KBM-7 (cell line): Measurements from ENCODE around the gene YTHDF1.
"Not testable (repeated sequence)": the region's sequence is repeated elsewhere in the genome, so short reads cannot be mapped to it uniquely, and the experiment has no call there.

Source experiments
- DNase-seq: peaks from one replicate; pipeline ENCODE4 v3.0.0-alpha.2; 2015
- in situ Hi-C: fragments of 300-500 bp; cut with MboI; formaldehyde crosslinking; loops from 2 replicates; pipeline ENCODE4 v1.14.3; 2020; ENCODE audit warnings: low sequenced_read_pairs, low pct_unique_long_range_greater_than_20kb, mixed read lengths

Gene YTHDF1

DNA sequence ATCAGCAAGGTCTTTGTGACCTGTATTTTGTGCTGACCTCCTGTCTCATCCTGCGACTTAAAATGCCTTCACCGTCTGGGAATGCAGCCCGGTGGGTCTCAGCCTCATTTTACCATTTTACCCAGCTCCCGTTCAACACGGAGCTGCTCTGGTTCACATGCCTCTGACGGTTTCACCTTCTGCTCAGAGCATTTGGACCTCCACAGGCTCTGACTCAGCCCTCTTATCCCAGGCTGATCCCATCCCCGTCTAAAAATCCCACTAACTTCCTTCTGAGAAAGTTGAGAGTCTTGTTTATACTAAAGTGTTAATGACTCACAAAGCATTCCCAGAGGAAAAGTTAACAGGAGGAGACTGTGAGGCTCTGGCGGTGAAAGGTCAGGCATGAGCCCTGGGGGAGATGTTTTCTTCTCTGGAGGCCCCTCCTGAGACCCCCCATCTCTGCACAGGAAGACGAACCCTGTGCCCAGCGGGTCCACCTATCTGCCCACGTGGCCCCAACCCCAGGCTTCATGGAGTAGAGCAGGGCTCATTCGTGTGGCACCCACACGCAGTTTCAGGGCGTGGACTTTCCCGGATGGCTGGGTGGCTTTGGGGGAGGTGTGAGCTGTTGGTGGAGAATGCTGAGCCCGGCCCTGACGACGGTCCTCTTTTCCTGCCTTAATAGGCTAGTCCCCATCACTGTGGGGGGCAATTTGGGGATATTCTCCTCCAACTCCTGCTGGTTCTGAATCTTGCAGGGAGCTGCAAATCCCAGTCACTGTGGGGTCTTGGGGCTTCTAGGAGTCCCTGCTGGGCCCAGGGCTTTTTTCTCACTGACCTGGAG, 16.5 kb upstream of the YTHDF1 start:
- in situ Hi-C loops, result no loop called here
- no peak for DNase-seq

DNA sequence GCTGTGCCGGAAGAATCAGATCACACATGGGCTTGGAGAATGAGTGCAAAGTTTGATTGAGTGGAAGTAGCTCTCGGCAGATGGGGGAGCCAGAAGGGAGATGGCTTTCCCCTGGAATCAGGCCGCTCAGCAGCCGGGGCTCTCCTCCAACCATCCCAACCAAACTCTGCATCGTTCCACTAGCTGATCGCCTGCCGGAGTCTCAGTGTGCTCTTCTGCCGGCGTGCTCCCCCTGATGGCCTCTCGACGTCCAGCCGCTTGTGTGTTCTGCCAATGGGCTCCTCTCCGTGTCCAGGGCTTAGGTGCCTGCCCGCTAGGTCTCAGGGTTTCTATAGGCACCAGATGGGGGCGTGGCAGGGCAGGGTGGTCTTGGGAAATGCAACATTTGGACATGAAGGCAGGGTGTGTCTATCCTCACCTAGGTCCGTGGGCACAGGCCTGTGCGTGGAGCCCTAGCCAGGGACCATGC, 14.9 kb upstream of the YTHDF1 start:
- DNase-seq, result peak; percentile 23
- in situ Hi-C loops, result no loop called here

DNA sequence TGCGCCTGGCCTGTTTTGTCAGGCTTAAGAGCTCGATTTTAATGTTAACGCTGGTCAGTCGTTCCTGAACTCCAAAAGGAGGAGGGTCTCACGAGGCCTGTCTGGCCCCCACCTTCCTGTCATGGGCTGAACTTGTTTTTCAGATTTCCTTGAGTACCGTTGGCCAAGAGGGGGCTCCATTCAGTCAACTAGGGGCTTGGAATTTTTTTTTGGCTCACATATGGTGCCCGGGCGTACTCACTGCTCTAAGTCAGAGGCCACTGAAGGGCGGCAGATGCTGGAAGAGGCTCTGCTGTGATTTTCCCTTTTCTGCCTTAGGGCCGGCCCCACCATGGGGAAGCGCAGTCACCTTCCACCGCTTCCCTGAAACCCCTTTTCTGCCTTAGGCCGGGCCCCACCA, 12.9 kb upstream of the YTHDF1 start:
- in situ Hi-C loops, result no loop called here
- no peak for DNase-seq

DNA sequence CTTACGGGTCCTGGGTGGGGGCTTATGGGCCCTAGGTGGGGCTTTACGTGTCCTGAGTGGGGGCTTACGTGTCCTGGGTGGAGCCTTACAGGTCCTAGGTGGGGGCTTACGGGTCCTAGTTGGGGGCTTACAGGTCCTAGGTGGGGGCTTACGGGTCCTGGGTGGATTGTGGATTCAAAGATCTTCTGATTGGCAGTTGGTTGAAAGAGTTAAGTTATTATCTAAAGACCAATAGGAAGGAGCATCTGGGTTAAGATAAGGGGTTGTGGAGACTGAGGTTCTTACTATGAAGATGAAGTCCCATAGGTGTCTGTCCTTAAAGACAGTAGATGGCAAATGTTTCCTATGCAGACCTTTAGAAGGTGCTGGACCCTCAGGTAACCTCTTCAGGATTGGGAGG, 11.3 kb upstream of the YTHDF1 start:
- in situ Hi-C loops, result no loop called here
- no peak for DNase-seq

DNA sequence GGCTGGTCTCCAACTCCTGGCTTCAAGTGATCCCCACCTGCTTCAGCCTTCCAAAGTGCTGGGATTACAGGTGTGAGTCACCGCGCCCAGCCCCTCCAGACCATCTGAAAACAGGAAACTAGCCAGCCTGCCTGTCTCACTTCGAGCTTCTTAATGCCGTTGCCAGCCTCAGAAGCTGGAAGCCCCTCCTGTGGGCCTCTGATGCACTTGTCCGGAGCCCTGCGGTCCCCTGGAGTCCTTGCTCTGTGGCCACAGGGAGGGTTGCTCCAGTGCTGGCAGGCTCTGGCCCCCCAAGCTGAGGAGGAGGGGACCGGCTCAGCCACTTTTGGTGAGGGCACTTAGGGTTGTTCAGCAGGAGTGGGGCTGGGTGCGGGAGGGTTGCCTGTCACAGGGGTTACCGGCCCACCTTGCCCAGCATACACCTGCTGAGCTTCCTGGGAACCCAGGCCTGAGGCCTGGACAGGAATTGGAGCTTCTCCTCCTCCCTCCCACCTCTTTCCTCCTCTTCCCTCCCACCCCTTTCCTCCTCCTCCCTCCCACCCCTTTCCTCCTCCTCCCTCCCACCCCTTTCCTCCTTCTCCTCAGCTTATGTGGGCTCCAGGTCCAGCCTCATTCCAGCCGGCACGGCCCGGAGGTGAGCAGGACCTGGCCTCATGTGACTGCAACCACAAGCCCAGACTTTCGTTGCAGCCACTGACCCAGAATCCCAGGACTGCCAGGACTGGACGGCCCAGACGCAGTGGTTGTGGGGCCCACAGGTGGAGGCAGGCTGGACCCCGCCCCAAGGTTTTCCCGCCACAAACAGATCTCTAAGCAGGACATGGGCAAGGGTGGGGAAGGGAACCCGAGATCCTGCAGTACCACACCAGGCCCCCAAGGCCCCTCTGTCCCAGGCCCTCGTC, 10.4 kb upstream of the YTHDF1 start:
- DNase-seq, result no peak
- in situ Hi-C loops, result no loop called here

DNA sequence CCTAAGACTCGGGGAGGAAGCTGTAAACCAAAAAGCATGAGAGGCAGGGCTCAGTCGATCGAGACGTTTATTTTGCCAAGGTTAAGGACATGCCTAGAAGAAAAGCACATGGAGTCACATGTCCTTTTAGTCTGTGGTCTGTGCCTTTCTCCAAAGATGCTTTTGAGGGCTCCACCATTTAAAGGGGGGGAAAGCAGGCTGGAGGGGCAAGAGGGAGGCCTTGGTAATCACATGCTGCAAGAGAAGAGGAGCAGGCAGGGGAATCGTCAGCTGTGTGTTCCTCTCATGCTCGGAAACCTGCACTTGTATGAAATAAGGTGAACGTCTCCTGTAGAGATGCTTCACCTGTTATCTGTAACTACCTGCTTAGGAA, 9.1 kb upstream of the YTHDF1 start:
- in situ Hi-C loops, result no loop called here
- no peak for DNase-seq

DNA sequence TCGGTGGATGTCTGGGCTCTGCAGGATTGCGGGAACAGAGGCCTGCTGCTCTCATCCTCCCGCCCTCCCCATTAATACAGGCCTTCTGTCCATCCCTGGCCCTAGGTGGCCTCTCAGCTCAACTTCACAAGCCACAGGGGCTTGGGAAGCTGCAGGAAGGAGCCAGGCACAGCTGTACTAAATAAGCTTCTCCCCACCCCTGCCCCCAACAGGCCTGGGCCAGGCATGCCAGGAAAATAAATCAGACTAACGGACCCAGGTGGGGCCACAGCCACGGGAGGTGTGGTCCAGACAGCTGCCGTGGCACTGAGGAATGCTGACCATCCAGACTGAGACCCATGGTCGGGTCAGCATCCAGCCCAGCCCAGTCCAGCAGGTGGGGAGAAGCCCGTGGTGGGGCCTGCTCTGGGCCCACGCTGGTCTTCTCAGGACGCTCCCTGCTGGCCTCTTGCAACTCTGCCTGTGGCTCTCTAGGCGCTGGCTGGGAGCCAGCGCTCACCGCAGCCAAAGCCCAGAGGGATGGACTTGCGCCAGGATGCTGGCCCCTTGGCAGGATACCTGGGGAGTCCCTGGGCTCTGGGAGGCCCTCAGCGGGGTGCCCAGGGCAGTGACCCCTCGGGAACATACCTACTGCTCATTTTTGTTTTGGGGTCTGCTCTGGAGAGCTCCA, 8.6 kb upstream of the YTHDF1 start:
- in situ Hi-C loops, result no loop called here
- DNase-seq, result peak; percentile 29

DNA sequence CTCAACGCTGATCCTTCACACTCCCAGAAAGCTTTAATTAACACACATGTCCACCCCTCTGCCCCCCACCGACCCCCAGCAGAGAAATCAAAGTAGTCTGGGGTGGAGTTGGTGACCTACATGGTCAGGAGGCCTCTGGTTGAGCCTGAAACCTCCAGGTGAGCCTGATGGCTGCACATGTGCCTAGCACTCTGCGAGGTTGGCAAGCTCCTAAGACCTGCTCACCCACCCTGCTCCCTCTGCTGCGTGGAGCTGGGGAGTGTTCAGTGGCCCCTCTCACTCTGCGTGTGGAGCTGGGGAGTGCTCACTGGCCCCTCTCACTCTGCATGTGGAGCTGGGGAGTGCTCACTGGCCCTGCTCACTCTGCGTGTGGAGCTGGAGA, 7.9 kb upstream of the YTHDF1 start:
- in situ Hi-C loops, result no loop called here
- DNase-seq, result no peak

DNA sequence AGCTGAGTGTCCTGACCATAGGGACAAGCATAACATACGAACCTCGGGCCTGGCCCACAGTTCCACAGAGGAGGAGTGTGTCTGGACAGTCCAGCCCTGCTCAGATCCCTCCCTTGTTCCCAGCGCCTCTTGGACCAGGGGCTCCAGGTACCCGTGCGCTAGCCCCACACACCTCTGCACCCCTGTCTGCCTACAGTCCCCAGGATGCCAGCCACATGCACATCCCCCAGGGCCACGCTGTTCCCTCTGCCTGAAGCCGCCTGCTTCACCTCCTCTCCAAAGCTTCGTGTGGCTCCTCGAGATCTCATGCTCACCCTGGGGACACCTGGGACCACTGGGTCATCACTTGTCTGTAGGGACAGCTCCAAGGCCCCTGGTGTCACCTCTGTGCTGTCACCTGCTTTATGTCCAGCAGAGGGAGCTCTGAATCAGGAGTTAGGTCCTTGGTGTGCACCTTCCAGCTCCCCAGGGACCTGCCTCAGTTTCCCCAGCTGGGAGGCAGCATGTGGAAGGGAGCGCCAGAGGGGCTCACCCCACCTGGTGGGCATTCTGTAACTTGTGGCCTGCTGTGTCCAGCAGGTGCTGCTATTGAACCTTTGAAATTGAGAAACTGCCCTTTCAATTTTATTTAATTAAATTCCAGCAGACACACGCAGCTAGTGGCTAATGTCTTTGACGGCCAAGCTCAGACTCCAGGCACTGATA, 7.3 kb upstream of the YTHDF1 start:
- in situ Hi-C loops, result no loop called here
- DNase-seq, result peak; percentile 40

DNA sequence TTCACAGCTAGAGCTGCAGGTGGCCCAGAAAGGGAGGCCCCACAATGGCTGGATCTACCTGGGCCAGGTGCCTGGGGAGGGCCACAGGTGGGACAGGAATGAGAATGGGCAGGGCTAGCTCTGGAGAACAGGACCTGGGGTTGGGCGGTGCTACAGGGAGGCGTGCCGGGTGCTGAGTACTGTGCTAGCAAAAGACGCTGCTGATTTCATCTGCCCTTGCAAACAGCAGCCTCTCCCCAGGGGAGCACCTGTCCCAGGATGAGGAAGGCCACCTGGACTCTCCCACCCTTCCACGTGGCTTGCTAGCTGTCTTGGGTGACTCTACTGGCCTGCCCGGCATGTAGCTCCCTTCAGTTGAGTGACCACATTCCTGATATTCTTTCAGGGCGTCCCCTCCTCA, 6.6 kb upstream of the YTHDF1 start:
- in situ Hi-C loops, result no loop called here
- DNase-seq, result no peak

DNA sequence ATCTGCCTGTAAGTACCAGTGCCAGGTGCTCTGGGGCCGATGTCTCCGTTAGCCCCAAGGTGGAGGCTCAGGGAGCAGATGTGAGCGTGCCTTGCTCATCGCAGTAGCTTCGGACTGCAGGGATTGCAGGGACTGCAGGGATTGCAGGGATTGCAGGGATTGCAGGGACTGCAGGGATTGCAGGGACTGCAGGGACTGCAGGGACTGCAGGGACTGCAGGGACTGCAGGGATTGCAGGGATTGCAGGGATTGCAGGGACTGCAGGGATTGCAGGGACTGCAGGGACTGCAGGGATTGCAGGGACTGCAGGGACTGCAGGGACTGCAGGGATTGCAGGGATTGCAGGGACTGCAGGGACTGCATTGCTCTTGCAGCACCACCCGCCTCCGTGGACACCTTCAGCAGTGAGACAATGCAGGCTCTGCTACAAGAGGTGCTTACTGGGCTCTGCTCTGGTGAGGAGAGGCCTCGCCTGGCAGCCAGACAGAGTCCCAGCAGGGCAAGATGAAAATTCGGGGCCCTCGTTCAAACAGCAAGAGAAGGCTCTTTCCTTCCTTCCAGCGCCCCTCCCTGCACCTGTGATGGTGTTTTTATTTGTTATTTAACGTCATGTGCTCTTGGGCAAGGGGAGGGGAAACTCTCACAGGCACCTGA, 5.6 kb upstream of the YTHDF1 start:
- in situ Hi-C loops, DNase-seq: not testable (repeated sequence)

DNA sequence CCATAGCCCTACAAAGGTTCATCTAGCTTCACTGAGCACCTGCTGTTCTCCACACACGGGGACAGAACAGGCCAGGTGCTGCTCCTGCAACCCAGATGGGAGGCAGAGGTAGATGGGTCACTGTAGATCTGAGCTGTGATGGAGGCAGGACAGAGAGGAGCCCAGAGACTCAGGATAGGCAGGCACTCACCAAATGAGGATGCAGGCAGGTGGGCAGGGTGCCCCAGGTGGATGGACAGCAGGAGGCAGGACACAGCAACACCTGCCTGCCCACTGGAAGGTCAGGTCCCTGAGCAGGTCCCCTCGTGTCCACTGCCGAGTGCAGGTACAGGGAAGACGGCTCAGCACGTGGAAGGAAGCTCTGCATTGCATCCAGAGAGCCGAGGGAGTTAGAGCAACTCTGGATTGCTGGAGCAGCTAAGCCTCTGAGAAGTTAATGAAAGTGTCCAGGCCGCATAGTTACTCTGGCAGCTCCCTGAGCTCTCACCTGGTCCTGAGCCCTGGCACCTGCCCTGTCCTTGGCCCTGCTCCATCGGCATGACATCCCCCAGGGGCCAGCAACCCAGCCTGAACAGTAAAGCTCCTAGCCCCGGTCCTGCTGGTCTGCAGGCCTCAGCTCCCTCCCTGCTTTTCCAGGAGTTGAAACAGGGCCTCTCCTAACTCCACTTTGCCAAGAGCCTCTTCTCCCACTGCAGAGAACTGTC, 4.9 kb upstream of the YTHDF1 start:
- DNase-seq, result no peak
- in situ Hi-C loops, result no loop called here

DNA sequence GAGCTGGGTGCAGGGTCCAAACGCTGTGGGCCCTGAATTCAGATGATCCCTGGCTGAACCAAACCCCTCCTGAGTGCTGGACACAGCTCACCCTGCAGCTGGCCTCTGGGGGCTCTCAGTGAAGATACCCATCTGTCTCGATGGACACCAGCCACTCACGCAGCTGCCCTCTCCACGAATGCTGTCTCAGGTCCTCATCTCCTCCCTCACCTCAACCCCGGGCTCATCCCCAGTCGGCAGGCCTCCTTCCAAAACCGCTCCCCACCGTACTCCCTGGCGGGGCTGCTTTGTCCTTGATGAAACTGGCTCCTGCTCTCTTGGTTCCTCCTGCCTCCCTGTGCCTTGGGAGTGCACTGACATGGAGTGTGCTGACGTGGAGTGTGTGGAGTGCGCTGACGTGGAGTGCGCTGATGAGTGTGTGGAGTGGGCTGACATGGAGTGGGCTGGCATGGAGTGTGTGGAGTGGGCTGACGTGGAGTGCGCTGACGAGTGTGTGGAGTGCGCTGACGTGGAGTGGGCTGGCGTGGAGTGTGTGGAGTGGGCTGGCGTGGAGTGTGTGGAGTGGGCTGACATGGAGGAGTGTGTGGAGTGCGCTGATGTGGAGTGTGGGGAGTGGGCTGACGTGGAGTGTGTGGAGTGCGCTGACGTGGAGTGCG, 4.1 kb upstream of the YTHDF1 start:
- DNase-seq, result no peak
- in situ Hi-C loops, result no loop called here

DNA sequence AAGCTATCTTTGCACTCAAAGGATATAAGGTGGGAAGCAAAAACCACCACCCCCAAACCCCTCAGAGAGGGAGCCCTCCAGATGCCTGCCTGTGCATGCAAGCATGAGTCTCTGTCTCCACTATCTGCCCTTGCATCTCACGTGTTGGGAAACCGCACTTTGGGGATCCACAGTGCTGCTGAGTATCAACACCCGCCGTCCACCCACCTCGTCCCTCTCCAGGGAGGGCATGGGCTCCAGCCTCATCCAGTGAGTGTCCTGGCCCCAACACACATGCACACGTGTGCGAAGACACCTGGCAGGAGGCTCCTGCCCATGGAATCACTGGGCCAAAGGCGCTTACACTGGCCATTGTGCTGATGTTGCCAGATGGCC, 3.5 kb upstream of the YTHDF1 start:
- in situ Hi-C loops, result no loop called here

DNA sequence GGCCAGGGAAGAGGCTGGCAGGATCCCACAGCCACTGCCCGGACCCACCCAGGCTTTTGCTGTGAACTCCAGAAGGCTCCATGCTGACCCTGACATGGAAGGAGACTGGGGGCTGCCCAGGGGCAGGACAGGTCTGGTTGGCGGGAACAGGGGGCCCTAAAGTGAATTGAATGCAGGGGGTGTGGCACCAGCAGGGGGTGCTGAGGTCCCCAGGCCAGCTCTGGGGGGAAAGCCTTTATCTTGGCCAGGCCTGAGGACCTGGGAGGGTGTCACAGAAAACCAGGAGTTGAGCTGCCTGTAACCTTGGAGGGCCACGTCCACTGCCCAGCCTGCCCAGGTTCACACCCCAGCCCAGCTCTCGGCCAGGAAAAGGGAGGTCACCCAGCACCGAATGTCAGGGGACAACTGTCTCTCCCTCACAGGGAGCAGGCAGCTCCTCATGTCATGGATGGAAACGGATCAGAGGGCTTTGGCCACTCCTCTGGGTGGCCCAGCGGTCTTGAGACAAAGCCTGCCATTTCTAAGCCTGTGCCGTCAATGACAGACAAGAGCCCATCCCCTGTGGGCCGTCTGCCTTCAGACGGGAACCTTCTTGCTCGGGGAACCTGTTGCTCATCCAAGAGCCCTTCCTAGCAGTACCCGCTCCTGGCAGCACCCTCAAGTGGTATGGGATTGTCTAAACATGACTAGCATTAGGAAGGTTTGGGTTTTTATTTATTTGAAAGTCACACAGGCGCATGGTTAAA, 2.9 kb upstream of the YTHDF1 start:
- in situ Hi-C loops, result no loop called here
- DNase-seq, result no peak

More for the DNA sequence above, 3.5 kb upstream of the YTHDF1 start:
- DNase-seq, result no peak

DNA sequence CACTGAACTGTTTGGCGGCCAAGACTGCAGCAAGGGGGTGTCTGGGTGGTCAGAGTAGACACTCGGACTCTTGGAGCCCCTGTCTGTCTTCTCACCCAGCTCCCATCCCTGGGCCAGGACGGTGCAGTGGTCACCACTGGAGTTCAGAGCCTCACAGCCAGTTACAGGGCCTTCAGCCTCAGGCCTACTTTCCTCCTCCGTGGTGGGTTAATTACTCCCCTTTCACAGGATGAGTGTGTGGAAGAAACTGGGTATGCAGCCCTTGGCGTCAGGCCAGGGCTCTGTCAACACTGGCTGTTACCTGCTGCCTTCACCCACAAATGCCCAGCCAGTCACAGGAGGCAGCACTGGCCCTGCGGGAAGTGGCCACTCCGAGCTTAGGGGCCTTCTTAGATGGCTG, 1.8 kb upstream of the YTHDF1 start:
- no peak for DNase-seq

DNA sequence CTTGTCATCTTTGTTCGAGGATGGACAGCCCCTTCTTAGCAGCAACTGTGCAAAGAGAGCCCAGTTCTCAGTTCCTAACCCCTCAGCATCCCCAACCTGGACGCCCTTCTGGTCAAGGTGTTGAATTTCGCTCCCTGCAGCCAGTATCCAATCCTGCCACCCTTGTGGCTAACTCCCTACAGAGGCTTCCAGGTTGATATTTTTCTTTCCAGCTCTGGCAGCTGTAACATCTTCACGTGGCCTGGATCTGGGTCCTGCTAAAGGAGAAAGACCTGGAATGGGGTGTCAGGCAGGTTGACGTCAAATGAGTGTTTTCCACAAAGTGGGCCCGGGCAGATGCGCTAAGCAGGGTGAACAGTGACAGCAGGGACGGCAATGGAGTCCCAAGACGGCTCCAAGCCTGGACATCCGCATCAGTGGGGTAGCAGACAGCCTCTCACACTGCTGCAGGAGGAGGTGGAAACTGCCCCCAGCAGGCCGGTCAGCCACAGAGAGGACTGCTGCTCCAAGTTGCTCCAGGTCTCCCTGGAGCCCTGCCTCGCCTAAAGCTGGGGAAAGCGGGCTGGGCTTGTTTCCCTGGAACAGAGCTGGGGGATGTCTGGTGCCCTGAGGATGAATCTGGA, 1.0 kb upstream of the YTHDF1 start:
- no peak for DNase-seq
- in situ Hi-C loops, result no loop called here

More for the DNA sequence above, 1.8 kb upstream of the YTHDF1 start:
- in situ Hi-C loops, result no loop called here
